Naive B cell (primary cell): ENCODE data around the gene CST3. TPM values are rescaled to one million over a fixed set of nuclear protein-coding genes. Genes with fewer than 3 reads are reported as not detected.
"Not testable (repeated sequence)": the region's sequence is repeated elsewhere in the genome, so short reads cannot be mapped to it uniquely, and the experiment has no call there.

ENCODE experiments used
- ATAC-seq, 2 donors: fragments of 150-1000 bp; cut with Tn5 transposase; 2 replicates each; pipeline ENCODE4 v1.10.0; 2021; ENCODE audit warnings: low read depth in 2 of 2, mild to moderate bottlenecking in 2 of 2, moderate library complexity in 2 of 2
- DNase-seq: peaks from one replicate; pipeline ENCODE4 v3.0.0; 2022
- H3K27ac Mint-ChIP-seq, 6 donors: one replicate each; pipeline ENCODE4 v1.8.0; 2020 to 2022; ENCODE audit warnings: mild to moderate bottlenecking in 6 of 6, mixed read lengths in 6 of 6, moderate library complexity in 5 of 6, inconsistent platforms in 2 of 6
- H3K27me3 Mint-ChIP-seq, 3 donors: one replicate each; pipeline ENCODE4 v1.8.0; 2021 to 2022; ENCODE audit warnings: mixed read lengths in 3 of 3, mild to moderate bottlenecking in 1 of 3
- H3K36me3 Mint-ChIP-seq, 2 donors: one replicate each; pipeline ENCODE4 v1.8.0; 2020 to 2022; ENCODE audit warnings: mixed read lengths in 2 of 2, inconsistent platforms in 1 of 2, mild to moderate bottlenecking in 1 of 2
- H3K4me1 Mint-ChIP-seq, 3 donors: one replicate each; pipeline ENCODE4 v1.8.0; 2020 to 2022; ENCODE audit warnings: mixed read lengths in 3 of 3, inconsistent platforms in 1 of 3, mild to moderate bottlenecking in 1 of 3, moderate library complexity in 1 of 3
- H3K4me3 Mint-ChIP-seq, 8 donors: one replicate each; pipeline ENCODE4 v1.8.0; 2020 to 2022; ENCODE audit warnings: mild to moderate bottlenecking in 8 of 8, mixed read lengths in 8 of 8, moderate library complexity in 8 of 8, inconsistent platforms in 2 of 8
- H3K9me3 Mint-ChIP-seq, 7 donors: one replicate each; pipeline ENCODE4 v1.8.0; 2020 to 2022; ENCODE audit warnings: mixed read lengths in 7 of 7, mild to moderate bottlenecking in 5 of 7, inconsistent platforms in 2 of 7, moderate library complexity in 1 of 7
- polyA plus RNA-seq, 6 donors: library from polyadenylated mRNA; unstranded; fragments of 300-500 nt; fragmentation: Illumina TruSeq; gene quantifications; one replicate each; pipeline ENCODE4 v1.2.3, GENCODE V29; 2021; ENCODE audit warnings: low read depth in 6 of 6

CST3 gene
- polyA plus RNA-seq, 6 donors from 2014 or later: 3.2 to 22.5 (median 6.5) TPM

DNA sequence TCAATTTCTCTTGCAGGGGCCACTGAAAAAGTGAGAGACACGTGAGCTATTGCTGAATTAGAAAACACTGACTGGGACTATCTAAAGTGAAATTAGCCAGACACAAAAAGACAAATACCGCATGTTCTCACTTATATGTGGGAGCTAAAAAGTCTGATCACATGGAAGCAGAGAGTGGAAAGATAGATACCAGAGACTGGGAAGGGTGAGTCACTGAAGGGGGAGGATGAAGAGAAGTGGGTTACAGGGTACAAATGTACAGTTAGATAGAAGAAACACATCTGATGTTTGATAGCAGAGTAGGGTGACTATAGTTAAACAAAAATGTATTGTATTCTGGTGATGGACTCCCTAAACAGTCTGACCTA, 13.4 kb downstream of the CST3 start:
- DNase-seq (no peak), ATAC-seq (no peak)
- H3K27ac Mint-ChIP-seq: peak overlapping the region in 1 of 6 donors; percentile 52
- no peak overlapping the region for H3K4me3 Mint-ChIP-seq
- H3K9me3 Mint-ChIP-seq: no peaks in the 10 kb centered on the region
- H3K4me1 Mint-ChIP-seq: peaks cover 0 to 5% (median 3%) of the 10 kb centered on the region in 3 donors
- H3K27me3 Mint-ChIP-seq: peaks cover 0 to 19% (median 8%) of the 10 kb centered on the region in 3 donors
- no peaks in the 10 kb centered on the region for H3K36me3 Mint-ChIP-seq

DNA sequence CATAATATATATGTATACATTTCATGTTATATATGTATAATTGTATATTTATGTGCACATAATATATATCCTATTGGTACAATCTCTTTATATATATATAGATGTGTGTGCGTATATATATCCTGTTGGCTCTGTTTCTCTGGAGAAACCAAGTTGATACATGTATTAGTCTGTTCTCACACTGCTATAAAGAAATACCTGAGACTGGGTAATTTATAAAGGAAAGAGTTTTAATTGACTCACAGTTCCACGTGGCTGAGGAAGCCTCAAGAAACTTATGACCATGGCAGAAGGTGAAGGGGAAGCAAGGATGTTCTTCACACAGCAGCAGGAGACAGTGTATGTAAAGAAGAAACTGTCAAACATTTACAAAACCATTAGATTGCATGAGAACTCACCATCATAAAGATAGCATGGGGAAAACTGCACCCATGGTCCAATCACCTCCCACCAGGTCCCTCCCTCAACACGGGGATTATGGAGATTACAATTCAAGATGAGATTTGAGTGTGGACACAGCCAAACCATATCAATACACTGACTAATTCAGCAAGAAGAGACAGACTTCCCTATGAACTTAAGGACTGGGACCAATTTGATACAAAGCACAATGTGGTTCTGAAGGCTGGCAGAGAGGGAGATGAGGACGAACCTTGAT, 14.0 kb downstream of the CST3 start:
- Mint-ChIP-seq H3K27me3 (peaks cover 0 to 19% (median 6%) of the 10 kb centered on the region in 3 donors), H3K27ac (no peak overlapping the region), H3K36me3 (no peaks in the 10 kb centered on the region), H3K4me1 (peaks cover 0 to 5% (median 3%) of the 10 kb centered on the region in 3 donors), H3K9me3 (no peaks in the 10 kb centered on the region), H3K4me3 (no peak overlapping the region)
- ATAC-seq (no peak), DNase-seq (no peak)

GRCh38 chr20:23622839-23623343, 14.9 kb downstream of the CST3 start:
- ATAC-seq (no peak), DNase-seq (no peak)
- peaks cover 0 to 2% (median 0%) of the 10 kb centered on the region in 7 donors for H3K9me3 Mint-ChIP-seq
- no peak overlapping the region for H3K27ac Mint-ChIP-seq
- no peak overlapping the region for H3K4me3 Mint-ChIP-seq
- H3K36me3 Mint-ChIP-seq: no peaks in the 10 kb centered on the region
- H3K27me3 Mint-ChIP-seq: peaks cover 4 to 19% (median 12%) of the 10 kb centered on the region in 3 donors
- H3K4me1 Mint-ChIP-seq: peaks cover 0 to 5% (median 3%) of the 10 kb centered on the region in 3 donors

DNA sequence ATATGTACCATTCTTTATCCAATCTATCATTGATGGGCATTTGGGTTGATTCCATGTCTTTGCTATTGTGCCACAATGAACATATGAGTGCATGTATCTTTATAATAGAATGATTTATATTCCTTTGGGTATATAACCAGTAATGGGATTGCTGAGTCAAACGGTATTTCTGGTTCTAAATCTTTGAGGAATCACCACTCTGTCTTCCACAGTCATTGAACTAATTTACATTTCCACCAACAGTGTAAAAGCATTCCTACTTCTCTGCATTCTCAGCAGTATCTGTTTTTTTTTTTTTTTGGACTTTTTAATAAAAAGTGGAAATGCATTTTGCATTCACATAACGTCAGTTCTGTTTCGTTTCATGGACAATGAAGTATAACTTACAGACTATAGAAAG, 15.4 kb downstream of the CST3 start:
- peaks cover 4 to 19% (median 12%) of the 10 kb centered on the region in 3 donors for H3K27me3 Mint-ChIP-seq
- not testable (repeated sequence) for H3K36me3 Mint-ChIP-seq, H3K4me1 Mint-ChIP-seq, DNase-seq, H3K4me3 Mint-ChIP-seq, ATAC-seq, H3K27ac Mint-ChIP-seq, H3K9me3 Mint-ChIP-seq

GRCh38 chr20:23620670-23621386, 16.9 kb downstream of the CST3 start:
- H3K4me3 Mint-ChIP-seq, H3K4me1 Mint-ChIP-seq, ATAC-seq, H3K9me3 Mint-ChIP-seq, DNase-seq, H3K27ac Mint-ChIP-seq, H3K36me3 Mint-ChIP-seq: not testable (repeated sequence)
- peaks cover 4 to 19% (median 12%) of the 10 kb centered on the region in 3 donors for H3K27me3 Mint-ChIP-seq

GRCh38 chr20:23614163-23614562, 23.6 kb downstream of the CST3 start:
- no peak for DNase-seq
- H3K4me3 Mint-ChIP-seq: no peak overlapping the region
- no peaks in the 10 kb centered on the region for H3K4me1 Mint-ChIP-seq
- H3K9me3 Mint-ChIP-seq: peaks cover 0 to 4% (median 1%) of the 10 kb centered on the region in 7 donors
- no peaks in the 10 kb centered on the region for H3K36me3 Mint-ChIP-seq
- no peak overlapping the region for H3K27ac Mint-ChIP-seq
- H3K27me3 Mint-ChIP-seq: peaks cover 0 to 12% (median 4%) of the 10 kb centered on the region in 3 donors
- ATAC-seq: no peak

DNA sequence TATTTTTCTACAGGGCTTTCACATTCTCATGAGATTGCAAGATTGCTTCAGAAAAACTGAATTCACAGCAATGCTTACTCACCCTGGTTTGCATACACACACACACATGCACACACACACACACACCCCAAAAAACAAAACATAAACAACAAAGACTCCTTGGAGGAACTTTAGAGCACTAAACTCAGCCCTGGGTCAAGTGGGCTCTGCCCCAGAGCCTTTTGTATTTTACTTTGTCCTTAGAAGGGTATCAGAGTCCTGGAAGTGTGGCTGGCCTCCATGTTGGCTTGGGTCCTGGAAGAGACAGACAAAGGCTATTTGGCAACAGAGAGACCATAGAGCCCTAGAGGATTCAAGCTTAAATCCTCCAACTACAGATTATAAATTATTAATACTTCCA, 24.1 kb downstream of the CST3 start:
- Mint-ChIP-seq H3K9me3 (peaks cover 0 to 4% (median 1%) of the 10 kb centered on the region in 7 donors), H3K4me1 (no peaks in the 10 kb centered on the region), H3K4me3 (no peak overlapping the region), H3K27ac (no peak overlapping the region), H3K27me3 (peaks cover 0 to 8% (median 3%) of the 10 kb centered on the region in 3 donors), H3K36me3 (no peaks in the 10 kb centered on the region)
- DNase-seq: no peak
- ATAC-seq: no peak

- H3K4me3 Mint-ChIP-seq: no peak overlapping the region
- H3K9me3 Mint-ChIP-seq: peaks cover 0 to 4% (median 0%) of the 10 kb centered on the region in 7 donors
- H3K36me3 Mint-ChIP-seq: no peaks in the 10 kb centered on the region
- no peaks in the 10 kb centered on the region for H3K27me3 Mint-ChIP-seq
- no peak overlapping the region for H3K27ac Mint-ChIP-seq
- DNase-seq: no peak
- H3K4me1 Mint-ChIP-seq: no peaks in the 10 kb centered on the region
- no peak for ATAC-seq
Measured at GRCh38 chr20:23612396-23612795, 25.4 kb downstream of the CST3 start.

- no peak overlapping the region for H3K27ac Mint-ChIP-seq
- H3K4me3 Mint-ChIP-seq: no peak overlapping the region
- no peaks in the 10 kb centered on the region for H3K4me1 Mint-ChIP-seq
- no peak for DNase-seq
- no peaks in the 10 kb centered on the region for H3K36me3 Mint-ChIP-seq
- no peak for ATAC-seq
- H3K27me3 Mint-ChIP-seq: no peaks in the 10 kb centered on the region
- peaks cover 0 to 2% (median 0%) of the 10 kb centered on the region in 7 donors for H3K9me3 Mint-ChIP-seq
Measured at GRCh38 chr20:23609486-23610109, 28.2 kb downstream of the CST3 start.

- Mint-ChIP-seq H3K36me3 (no peaks in the 10 kb centered on the region), H3K4me3 (peak overlapping the region in 1 of 8 donors; percentile 11), H3K9me3 (peaks cover 0 to 2% (median 0%) of the 10 kb centered on the region in 7 donors), H3K4me1 (no peaks in the 10 kb centered on the region), H3K27me3 (peaks cover 0 to 4% (median 0%) of the 10 kb centered on the region in 3 donors), H3K27ac (peak overlapping the region in 1 of 6 donors; percentile 52)
- ATAC-seq (no peak), DNase-seq (no peak)
Measured at GRCh38 chr20:23608251-23608846, 29.4 kb downstream of the CST3 start.

DNA sequence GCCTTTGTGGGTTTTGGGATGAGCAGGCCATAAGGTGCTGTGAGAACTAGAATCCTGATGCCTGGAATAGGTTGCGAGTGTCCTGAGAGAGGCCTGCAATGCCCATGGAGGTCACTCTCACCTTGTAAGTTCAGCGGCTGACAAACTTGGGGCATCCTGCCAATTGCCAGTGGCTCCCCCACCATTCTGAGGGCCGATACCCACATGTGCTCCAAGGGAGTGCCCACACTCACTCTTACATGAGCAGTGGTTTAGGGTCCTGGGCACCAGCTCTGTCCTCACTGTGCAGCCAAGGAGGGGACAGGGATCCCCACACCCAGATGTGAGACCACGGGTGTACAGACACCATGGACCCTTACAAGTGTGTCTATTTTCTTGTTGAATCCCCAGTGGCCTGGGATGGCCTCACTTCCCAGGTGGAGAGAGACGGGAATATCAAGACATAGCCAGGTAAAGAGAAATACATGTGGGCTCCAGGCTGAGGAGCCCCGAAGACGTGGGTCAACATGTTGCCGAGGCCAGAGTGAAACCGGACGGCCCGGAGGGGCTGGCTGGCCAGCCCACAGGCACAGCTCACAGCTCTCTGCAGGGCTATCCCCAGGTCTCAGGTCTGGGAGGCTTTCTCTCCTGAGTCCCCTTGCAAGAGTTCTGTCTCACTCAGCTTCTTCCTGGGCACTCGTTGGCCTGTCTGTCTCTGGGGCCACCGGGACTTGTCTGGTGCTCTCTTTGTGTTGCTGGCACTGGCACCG, 30.1 kb downstream of the CST3 start:
- Mint-ChIP-seq H3K9me3 (peaks cover 0 to 2% (median 0%) of the 10 kb centered on the region in 7 donors), H3K27ac (no peak overlapping the region), H3K27me3 (peaks cover 0 to 4% (median 0%) of the 10 kb centered on the region in 3 donors), H3K4me1 (no peaks in the 10 kb centered on the region), H3K4me3 (no peak overlapping the region), H3K36me3 (no peaks in the 10 kb centered on the region)
- no peak for ATAC-seq
- no peak for DNase-seq

DNA sequence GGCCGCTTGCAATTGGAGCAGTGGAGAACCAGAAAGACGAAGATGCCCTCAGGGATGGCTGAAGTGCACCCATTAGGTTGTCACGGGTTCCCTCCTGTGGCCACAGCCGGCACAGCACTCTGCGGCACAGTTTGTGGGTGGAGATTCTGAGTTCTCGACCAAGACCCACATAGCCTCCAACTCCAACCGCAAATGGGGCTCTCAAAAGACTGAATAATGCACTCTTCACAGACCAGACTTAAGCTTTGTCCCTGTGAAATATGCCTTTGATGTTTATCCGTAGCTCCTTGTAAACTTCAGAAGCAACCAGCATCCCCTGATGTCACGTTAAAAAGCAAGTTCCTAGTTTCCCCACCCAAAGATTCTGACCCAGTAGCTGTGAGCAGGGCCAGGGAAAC, 31.1 kb downstream of the CST3 start:
- no peaks in the 10 kb centered on the region for H3K4me1 Mint-ChIP-seq
- H3K27ac Mint-ChIP-seq: no peak overlapping the region
- H3K36me3 Mint-ChIP-seq: no peaks in the 10 kb centered on the region
- peaks cover 0 to 2% (median 0%) of the 10 kb centered on the region in 7 donors for H3K9me3 Mint-ChIP-seq
- ATAC-seq (peak; percentile 45 to 54), DNase-seq (peak; percentile 42)
- H3K27me3 Mint-ChIP-seq: peaks cover 0 to 4% (median 0%) of the 10 kb centered on the region in 3 donors
- peak overlapping the region in 1 of 8 donors; percentile 63 for H3K4me3 Mint-ChIP-seq
